ENCODE measurements around the gene ZIC2.
A peak's percentile ranks its signal among the peaks of the same experiment; 100 is the strongest.
"Not testable (repeated sequence)": the region's sequence is repeated elsewhere in the genome, so short reads cannot be mapped to it uniquely, and the experiment has no call there.

The ZIC2 gene

DNA sequence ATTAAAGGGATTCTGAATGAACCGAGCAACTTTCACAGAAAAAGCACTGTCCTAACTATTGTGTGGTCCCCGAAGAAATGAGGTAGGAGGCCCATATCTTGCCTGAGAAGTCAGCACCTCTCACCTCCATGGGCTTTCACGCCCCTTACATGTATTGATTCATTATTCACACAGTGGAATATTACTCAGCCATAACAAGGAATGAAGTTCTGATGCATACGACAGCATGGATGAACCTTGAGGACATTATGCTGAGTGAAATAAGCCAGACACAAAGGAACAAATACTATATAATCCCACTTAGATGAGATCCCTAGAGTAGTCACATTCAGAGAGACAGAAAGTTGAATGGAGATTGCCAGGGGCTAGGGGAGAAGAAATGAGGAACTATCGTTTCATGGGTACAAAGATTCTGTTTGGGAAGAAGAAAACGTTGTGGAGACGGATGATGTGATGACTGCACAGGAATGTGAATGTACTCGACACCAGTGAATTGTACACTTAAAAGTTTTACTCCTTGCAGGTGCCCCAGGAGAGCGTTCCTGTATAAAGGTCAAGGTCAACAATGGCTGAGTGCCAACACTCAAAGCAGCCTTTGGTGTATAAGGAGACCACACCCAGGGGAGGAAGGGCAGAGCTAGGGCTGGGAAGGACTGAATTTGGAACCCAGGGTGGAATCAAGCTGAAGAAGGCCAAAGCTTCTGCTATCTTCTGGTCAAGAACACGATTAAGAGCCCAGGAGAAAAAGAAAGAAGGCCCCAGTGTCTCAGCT, 32.5 kb upstream of the ZIC2 start:
- no peak overlapping the region for H3K9ac ChIP-seq (ENCODE audit: low read length)
- no peak overlapping the region for H3K27ac ChIP-seq (ENCODE audit: low read depth, low read length)
- peaks cover 23% of the 10 kb centered on the region for H3K27me3 ChIP-seq (ENCODE audit: control insufficient read depth, insufficient read depth, low read length)
- H3K4me1 ChIP-seq (ENCODE audit: control insufficient read depth, insufficient read depth, low read length), result peaks cover 15% of the 10 kb centered on the region
- H3K36me3 ChIP-seq (ENCODE audit: control insufficient read depth, insufficient read depth, low read length), result no peaks in the 10 kb centered on the region
- H3K4me3 ChIP-seq (ENCODE audit: low read depth, low read length), result no peak overlapping the region
- no peaks in the 10 kb centered on the region for H3K9me3 ChIP-seq (ENCODE audit: control insufficient read depth, insufficient read depth, low read depth, low read length)

- no peaks in the 10 kb centered on the region for H3K9me3 ChIP-seq (ENCODE audit: control insufficient read depth, insufficient read depth, low read depth, low read length)
- no peak overlapping the region for H3K9ac ChIP-seq (ENCODE audit: low read length)
- H3K27ac ChIP-seq (ENCODE audit: low read depth, low read length), result no peak overlapping the region
- no peaks in the 10 kb centered on the region for H3K36me3 ChIP-seq (ENCODE audit: control insufficient read depth, insufficient read depth, low read length)
- peaks cover 30% of the 10 kb centered on the region for H3K27me3 ChIP-seq (ENCODE audit: control insufficient read depth, insufficient read depth, low read length)
- H3K4me3 ChIP-seq (ENCODE audit: low read depth, low read length), result no peak overlapping the region
- peaks cover 20% of the 10 kb centered on the region for H3K4me1 ChIP-seq (ENCODE audit: control insufficient read depth, insufficient read depth, low read length)
Observed at GRCh38 chr13:99949679-99950413, 31.7 kb upstream of the ZIC2 start.

DNA sequence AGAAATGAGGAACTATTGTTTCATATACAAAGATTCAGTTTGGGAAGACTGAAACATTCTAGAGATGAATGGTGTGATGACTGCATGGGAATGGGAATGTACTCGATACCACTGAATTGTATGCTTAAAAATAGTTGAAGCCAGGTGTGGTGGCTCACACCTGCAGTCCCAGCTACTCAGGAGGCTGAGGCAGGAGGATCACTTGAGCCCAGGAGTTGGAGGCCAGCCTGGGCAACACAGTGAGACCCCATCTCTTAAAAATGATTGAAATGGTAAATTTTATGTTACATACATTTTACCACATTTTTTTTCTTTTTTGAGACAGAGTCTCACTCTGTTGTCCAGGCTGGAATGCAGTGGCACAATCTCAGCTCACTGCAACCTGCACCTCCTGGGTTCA, 29.9 kb upstream of the ZIC2 start:
- Histone ChIP-seq H3K27me3 (ENCODE audit: control insufficient read depth, insufficient read depth, low read length) (peaks cover 48% of the 10 kb centered on the region), H3K4me1 (ENCODE audit: control insufficient read depth, insufficient read depth, low read length) (peaks cover 33% of the 10 kb centered on the region)
- not testable (repeated sequence) for H3K9ac ChIP-seq (ENCODE audit: low read length); H3K4me3 ChIP-seq (ENCODE audit: low read depth, low read length); H3K36me3 ChIP-seq (ENCODE audit: control insufficient read depth, insufficient read depth, low read length); H3K9me3 ChIP-seq (ENCODE audit: control insufficient read depth, insufficient read depth, low read depth, low read length); H3K27ac ChIP-seq (ENCODE audit: low read depth, low read length)

- H3K9ac ChIP-seq (ENCODE audit: low read length), result no peak overlapping the region
- H3K4me1 ChIP-seq (ENCODE audit: control insufficient read depth, insufficient read depth, low read length), result peaks cover 39% of the 10 kb centered on the region
- H3K4me3 ChIP-seq (ENCODE audit: low read depth, low read length), result no peak overlapping the region
- no peaks in the 10 kb centered on the region for H3K9me3 ChIP-seq (ENCODE audit: control insufficient read depth, insufficient read depth, low read depth, low read length)
- no peaks in the 10 kb centered on the region for H3K36me3 ChIP-seq (ENCODE audit: control insufficient read depth, insufficient read depth, low read length)
- H3K27ac ChIP-seq (ENCODE audit: low read depth, low read length), result no peak overlapping the region
- H3K27me3 ChIP-seq (ENCODE audit: control insufficient read depth, insufficient read depth, low read length), result peaks cover 64% of the 10 kb centered on the region
Observed at GRCh38 chr13:99953138-99953755, 28.3 kb upstream of the ZIC2 start.

- Histone ChIP-seq H3K9me3 (ENCODE audit: control insufficient read depth, insufficient read depth, low read depth, low read length) (no peaks in the 10 kb centered on the region), H3K4me3 (ENCODE audit: low read depth, low read length) (peak overlapping the region; percentile 88), H3K27ac (ENCODE audit: low read depth, low read length) (no peak overlapping the region), H3K36me3 (ENCODE audit: control insufficient read depth, insufficient read depth, low read length) (no peaks in the 10 kb centered on the region), H3K9ac (ENCODE audit: low read length) (no peak overlapping the region), H3K4me1 (ENCODE audit: control insufficient read depth, insufficient read depth, low read length) (peaks cover 37% of the 10 kb centered on the region), H3K27me3 (ENCODE audit: control insufficient read depth, insufficient read depth, low read length) (peaks cover 84% of the 10 kb centered on the region)
Observed at GRCh38 chr13:99955107-99955746, 26.4 kb upstream of the ZIC2 start.

DNA sequence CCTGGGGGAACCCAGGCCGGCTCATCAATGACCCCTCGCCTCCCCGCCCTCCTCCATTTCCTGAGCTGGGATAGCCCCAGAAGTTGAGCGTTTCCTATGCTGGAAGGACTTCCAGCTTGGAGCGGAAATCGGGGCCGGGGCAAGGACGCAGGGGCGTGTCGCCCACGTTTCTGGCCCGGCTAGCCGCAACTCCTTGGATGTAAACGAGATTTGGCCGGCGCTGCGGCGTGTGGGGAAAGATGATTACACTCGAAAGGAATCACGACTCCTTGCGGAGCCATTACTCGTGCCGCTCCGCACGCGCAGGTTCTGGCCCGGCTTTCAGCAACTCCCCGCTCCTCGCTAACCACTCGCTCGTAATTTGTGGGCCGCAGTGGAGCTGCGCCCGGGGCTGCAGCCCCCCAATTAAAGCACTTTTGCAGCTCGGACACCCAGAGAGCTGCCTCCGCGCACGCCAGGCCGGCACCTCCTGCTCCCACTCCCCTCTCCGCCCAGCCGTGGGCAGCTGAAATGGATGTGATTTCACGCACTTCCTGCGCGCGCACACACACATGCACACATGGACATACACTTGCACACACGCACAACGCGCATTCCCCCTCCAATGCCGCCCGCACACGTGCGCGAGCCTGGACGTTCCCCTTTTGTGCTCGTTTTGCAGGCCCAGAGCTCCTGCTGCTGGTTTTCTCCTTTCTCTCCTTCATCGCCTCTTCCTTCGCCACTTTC, 25.7 kb upstream of the ZIC2 start:
- Histone ChIP-seq H3K4me1 (ENCODE audit: control insufficient read depth, insufficient read depth, low read length) (peaks cover 39% of the 10 kb centered on the region), H3K4me3 (ENCODE audit: low read depth, low read length) (peak overlapping the region; percentile 88), H3K27ac (ENCODE audit: low read depth, low read length) (no peak overlapping the region), H3K36me3 (ENCODE audit: control insufficient read depth, insufficient read depth, low read length) (no peaks in the 10 kb centered on the region), H3K9ac (ENCODE audit: low read length) (peak overlapping the region; percentile 59), H3K9me3 (ENCODE audit: control insufficient read depth, insufficient read depth, low read depth, low read length) (no peaks in the 10 kb centered on the region), H3K27me3 (ENCODE audit: control insufficient read depth, insufficient read depth, low read length) (peaks cover 82% of the 10 kb centered on the region)

- Histone ChIP-seq H3K9me3 (ENCODE audit: control insufficient read depth, insufficient read depth, low read depth, low read length) (no peaks in the 10 kb centered on the region), H3K4me1 (ENCODE audit: control insufficient read depth, insufficient read depth, low read length) (peaks cover 41% of the 10 kb centered on the region), H3K36me3 (ENCODE audit: control insufficient read depth, insufficient read depth, low read length) (no peaks in the 10 kb centered on the region), H3K27ac (ENCODE audit: low read depth, low read length) (no peak overlapping the region), H3K9ac (ENCODE audit: low read length) (peak overlapping the region; percentile 59), H3K27me3 (ENCODE audit: control insufficient read depth, insufficient read depth, low read length) (peaks cover 90% of the 10 kb centered on the region), H3K4me3 (ENCODE audit: low read depth, low read length) (peak overlapping the region; percentile 88)
Observed at GRCh38 chr13:99956473-99957349, 24.9 kb upstream of the ZIC2 start.

- Histone ChIP-seq H3K27me3 (ENCODE audit: control insufficient read depth, insufficient read depth, low read length) (peaks cover 94% of the 10 kb centered on the region), H3K4me3 (ENCODE audit: low read depth, low read length) (peak overlapping the region; percentile 88), H3K9ac (ENCODE audit: low read length) (no peak overlapping the region)
Observed at GRCh38 chr13:99958406-99959126, 23.0 kb upstream of the ZIC2 start.

DNA sequence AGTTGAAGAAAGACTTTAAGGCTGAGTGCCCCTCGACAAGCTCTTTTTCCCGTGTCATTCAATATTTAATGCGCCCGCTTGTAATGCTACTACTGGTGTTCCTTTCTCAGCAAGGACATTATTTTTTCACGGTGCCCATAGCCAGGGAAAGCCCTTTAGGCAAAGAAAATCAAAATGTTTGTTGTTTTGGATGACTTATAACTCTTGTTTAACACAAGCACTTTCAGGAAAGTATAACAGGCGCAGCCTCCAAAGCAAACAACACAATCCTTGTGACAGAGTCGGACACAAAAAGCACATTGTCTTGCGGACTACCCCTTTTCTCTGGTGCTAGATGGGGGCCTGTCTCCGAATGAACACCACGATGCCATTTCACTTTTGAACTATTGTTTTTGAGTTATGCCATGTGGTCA, 22.5 kb upstream of the ZIC2 start:
- Histone ChIP-seq H3K9ac (ENCODE audit: low read length) (peak overlapping the region; percentile 17), H3K27me3 (ENCODE audit: control insufficient read depth, insufficient read depth, low read length) (peaks cover 88% of the 10 kb centered on the region), H3K4me1 (ENCODE audit: control insufficient read depth, insufficient read depth, low read length) (peaks cover 41% of the 10 kb centered on the region), H3K36me3 (ENCODE audit: control insufficient read depth, insufficient read depth, low read length) (peaks cover 6% of the 10 kb centered on the region; the same call in 1 of the 2 replicates), H3K27ac (ENCODE audit: low read depth, low read length) (no peak overlapping the region), H3K4me3 (ENCODE audit: low read depth, low read length) (peak overlapping the region; percentile 88), H3K9me3 (ENCODE audit: control insufficient read depth, insufficient read depth, low read depth, low read length) (no peaks in the 10 kb centered on the region)

More at GRCh38 chr13:99958406-99959126, 23.0 kb upstream of the ZIC2 start:
- Histone ChIP-seq H3K4me1 (ENCODE audit: control insufficient read depth, insufficient read depth, low read length) (peaks cover 41% of the 10 kb centered on the region), H3K27ac (ENCODE audit: low read depth, low read length) (no peak overlapping the region), H3K9me3 (ENCODE audit: control insufficient read depth, insufficient read depth, low read depth, low read length) (no peaks in the 10 kb centered on the region), H3K36me3 (ENCODE audit: control insufficient read depth, insufficient read depth, low read length) (0 out of 2 replicates have a peak, but pooled peaks cover under 1% of the 10 kb centered on the region)

All from HUES6 (cell line).